K562 (cell line): ENCODE data around the gene LIX1L. TPM values are rescaled to one million over a fixed set of nuclear protein-coding genes. Genes with fewer than 3 reads are reported as not detected.

Source experiments
- ATAC-seq: fragments of 200-7000 bp; cut with Tn5 transposase; 3 replicates; pipeline ENCODE4 v1.9.1; 2020; ENCODE audit warnings: moderate library complexity
- BruUV-seq: library from RNA; stranded (reverse); fragments of 400-500 nt; replicated peaks from 2 replicates; lab custom pipeline; 2021; lab: Mats Ljungman, UMichigan
- CTCF ChIA-PET: fragments of 300-600 bp; formaldehyde crosslinking; extraction: SDS; loops from one replicate; lab custom pipeline; 2021; ENCODE audit warnings: low intra/inter-chr PET ratio; lab: Yijun Ruan, JAX
- POLR2A ChIA-PET: fragments of 300-600, 350-650 bp; sonication (Branson Sonifier 250); formaldehyde crosslinking; extraction: SDS; loops from one replicate; lab custom pipeline; 2021; ENCODE audit warnings: antibody characterized with exemption, inconsistent platforms; lab: Yijun Ruan, JAX
- DNase-seq, 4 experiments: peaks; one replicate each; pipeline versions ENCODE4 v3.0.0 to v3.0.0-alpha.2; 2011 to 2018; ENCODE audit warnings: low spot score in 3 of 4, mixed read lengths in 3 of 4; ENCODE audit errors: extremely low read depth in 1 of 4
- FAIRE-seq: peaks from 2 replicates; lab custom pipeline; 2011; peaks lifted over from hg19 to GRCh38; lab: Jason Lieb, UNC
- H2AFZ ChIP-seq: 2 replicates; pipeline ENCODE4 v1.6.0; 2011; ENCODE audit warnings: low read depth, low read length, control low read depth, inconsistent platforms
- H3K27ac ChIP-seq: fragments of 200-600 bp; 3 replicates; pipeline ENCODE4 v1.8.0; 2011; ENCODE audit warnings: low read depth, mild to moderate bottlenecking, control low read depth, inconsistent platforms, low read length, moderate library complexity, mixed read lengths; ENCODE audit errors: extremely low read depth
- H3K27me3 ChIP-seq, 2 experiments: fragments of 300-600 bp in 1 of 2; 2 replicates in 1 of 2; 3 replicates in 1 of 2; pipeline versions ENCODE4 v1.6.0 to v1.8.0; 2011; ENCODE audit warnings: inconsistent platforms in 2 of 2, low read length in 2 of 2, mild to moderate bottlenecking in 1 of 2, mixed read lengths in 1 of 2, moderate library complexity in 1 of 2; ENCODE audit not compliant: control insufficient read depth in 2 of 2, insufficient read depth in 2 of 2
- H3K36me3 ChIP-seq: fragments of 300-600 bp; 3 replicates; pipeline ENCODE4 v1.8.0; 2011; ENCODE audit warnings: mild to moderate bottlenecking, low read length, inconsistent platforms; ENCODE audit not compliant: control insufficient read depth, insufficient read depth
- H3K4me1 ChIP-seq, 2 experiments: fragments of 200-600 bp in 1 of 2; replicated peaks in 1 of 2; 2 replicates in 1 of 2; 3 replicates in 1 of 2; pipeline versions ENCODE4 v1.5.1 to v1.8.0; 2011; ENCODE audit warnings: inconsistent platforms in 2 of 2, low read length in 2 of 2, mild to moderate bottlenecking in 1 of 2, mixed read lengths in 1 of 2, moderate library complexity in 1 of 2; ENCODE audit not compliant: control insufficient read depth in 2 of 2, insufficient read depth in 2 of 2
- H3K4me2 ChIP-seq: 2 replicates; pipeline ENCODE4 v1.6.1; 2011; ENCODE audit warnings: low read length, control low read depth, inconsistent platforms, mixed read lengths; ENCODE audit not compliant: insufficient read depth
- H3K4me3 ChIP-seq: fragments of 200-600 bp; sonication (generic), shearing (Covaris generic); 2 replicates; pipeline ENCODE4 v1.5.1; 2016; ENCODE audit warnings: control low read depth, inconsistent platforms
- H3K79me2 ChIP-seq: fragments of 200-600 bp; 3 replicates; pipeline ENCODE4 v1.8.0; 2011; ENCODE audit warnings: low read length, inconsistent platforms; ENCODE audit not compliant: control insufficient read depth, insufficient read depth
- H3K9ac ChIP-seq, 2 experiments: 2 replicates each; pipeline versions ENCODE4 v1.6.0 to v1.6.1; 2011; ENCODE audit warnings: low read depth in 2 of 2, low read length in 2 of 2, control low read depth in 1 of 2, inconsistent platforms in 1 of 2, mild to moderate bottlenecking in 1 of 2, mixed read lengths in 1 of 2; ENCODE audit not compliant: insufficient read depth in 1 of 2
- H3K9me1 ChIP-seq: one replicate; pipeline ENCODE4 v1.6.0; 2011; ENCODE audit warnings: inconsistent platforms, mild to moderate bottlenecking, low read length, moderate library complexity; ENCODE audit not compliant: control insufficient read depth, insufficient read depth
- H3K9me3 ChIP-seq: replicated peaks from 2 replicates; pipeline ENCODE4 v1.5.1; 2011; ENCODE audit warnings: low read depth, low read length, inconsistent platforms; ENCODE audit not compliant: control insufficient read depth, insufficient read depth
- H4K20me1 ChIP-seq: replicated peaks from 2 replicates; pipeline ENCODE4 v1.6.1; 2011; ENCODE audit warnings: low read length, inconsistent platforms, mixed read lengths; ENCODE audit not compliant: control insufficient read depth, insufficient read depth
- CTCF ChIP-seq, 3 experiments: IDR thresholded peaks in 2 of 3; conservative IDR thresholded peaks in 1 of 3; 2 replicates each; pipeline ENCODE4 v1.5.1; 2011 to 2012; ENCODE audit warnings: low read length in 3 of 3, mild to moderate bottlenecking in 3 of 3, control low read depth in 2 of 3, improper control_type of control experiment in 1 of 3, inconsistent platforms in 1 of 3, low read depth in 1 of 3, mixed read lengths in 1 of 3, moderate library complexity in 1 of 3; ENCODE audit not compliant: insufficient read depth in 2 of 3
- EHMT2 ChIP-seq: fragments of 450-650 bp; IDR thresholded peaks from 2 replicates; pipeline ENCODE4 v1.6.1; 2018; ENCODE audit warnings: antibody characterized with exemption
- MCM5 ChIP-seq: fragments of 450-650 bp; IDR thresholded peaks from 2 replicates; pipeline ENCODE4 v1.6.1; 2016; ENCODE audit warnings: low read depth
- PHF21A ChIP-seq: fragments of 450-650 bp; IDR thresholded peaks from 2 replicates; pipeline ENCODE4 v1.6.1; 2017; ENCODE audit warnings: low read depth, borderline replicate concordance
- PML ChIP-seq: IDR thresholded peaks from 2 replicates; pipeline ENCODE4 v1.6.1; 2012; ENCODE audit warnings: low read length, inconsistent platforms
- RAD21 ChIP-seq, 2 experiments: fragments of 250-450 bp in 1 of 2; fragments of 450-650 bp in 1 of 2; sonication (Bioruptor Pico) in 1 of 2; formaldehyde crosslinking in 1 of 2; IDR thresholded peaks in 1 of 2; conservative IDR thresholded peaks in 1 of 2; 2 replicates each; pipeline versions ENCODE4 v1.4.0 to v1.8.0; 2020 to 2022; ENCODE audit warnings: mild to moderate bottlenecking in 2 of 2, moderate library complexity in 1 of 2
- SMC3 ChIP-seq: conservative IDR thresholded peaks from 2 replicates; pipeline ENCODE4 v1.6.1; 2011; ENCODE audit warnings: low read depth, low read length, improper control_type of control experiment; ENCODE audit not compliant: insufficient read depth
- ZBTB43 ChIP-seq: sonication (generic); formaldehyde crosslinking; IDR thresholded peaks from 2 replicates; pipeline ENCODE4 v1.8.0; 2023; ENCODE audit warnings: mild to moderate bottlenecking, missing genetic modification reagents
- WGBS: fragments of 100-300 bp; shearing (Covaris generic); methylation state at CpG from one replicate; pipeline ENCODE4 v1.1.6; 2016; ENCODE audit warnings: low coverage, mixed read lengths; ENCODE audit not compliant: insufficient coverage; ENCODE audit errors: missing lambda C conversion rate; 5-methylcytosine and 5-hydroxymethylcytosine counted together
- in situ Hi-C: fragments of 300-500 bp; cut with MboI; formaldehyde crosslinking; loops from 4 replicates; pipeline ENCODE4 v1.15.0; 2018; ENCODE audit warnings: inconsistent platforms, mixed read lengths
- intact Hi-C: fragments of 100-400 bp; cut with micrococcal nuclease; formaldehyde crosslinking; loops from 2 replicates; pipeline ENCODE4 v1.14.2; 2022
- polyA plus RNA-seq, 8 experiments: library from polyadenylated mRNA; depleted of rRNA in 4 of 8; stranded (reverse) in 5 of 8; unstranded in 3 of 8; fragments of >200 nt; fragmentation: Nextera tagmentation in 2 of 8; fragmentation: Illumina TruSeq in 1 of 8; extraction: Ambion mirVana in 2 of 8; extraction: Trizol in 1 of 8; gene quantifications; 2 replicates each; pipeline versions ENCODE4 v1.2.1 to v1.2.3, GENCODE V29; 2011 to 2014; ENCODE audit warnings: inconsistent platforms in 1 of 8, missing spikeins in 1 of 8
- total RNA-seq, 7 experiments: library from RNA; depleted of rRNA in 6 of 7; stranded (reverse); fragments of >200 nt in 6 of 7; fragmentation: Illumina TruSeq in 2 of 7; extraction: Trizol in 2 of 7; gene quantifications; 2 replicates each; pipeline versions ENCODE4 v1.2.1 to v1.2.3, GENCODE V29; 2011 to 2021; ENCODE audit warnings: low replicate concordance in 1 of 7
- TF ChIP-seq, protein P1 (sequence below), 2 experiments: IDR thresholded peaks; 2 replicates each; pipeline ENCODE4 v1.6.1; 2012; ENCODE audit warnings: improper control_type of control experiment in 2 of 2, low read depth in 2 of 2, low read length in 2 of 2, borderline replicate concordance in 1 of 2

Gene LIX1L
- total and polyA plus RNA-seq, 9 of the 15 experiments (the other 6 are each of a cell fraction or from before 2014, with no cell fraction given): 4.6 to 26.5 (median 12.5) TPM

DNA sequence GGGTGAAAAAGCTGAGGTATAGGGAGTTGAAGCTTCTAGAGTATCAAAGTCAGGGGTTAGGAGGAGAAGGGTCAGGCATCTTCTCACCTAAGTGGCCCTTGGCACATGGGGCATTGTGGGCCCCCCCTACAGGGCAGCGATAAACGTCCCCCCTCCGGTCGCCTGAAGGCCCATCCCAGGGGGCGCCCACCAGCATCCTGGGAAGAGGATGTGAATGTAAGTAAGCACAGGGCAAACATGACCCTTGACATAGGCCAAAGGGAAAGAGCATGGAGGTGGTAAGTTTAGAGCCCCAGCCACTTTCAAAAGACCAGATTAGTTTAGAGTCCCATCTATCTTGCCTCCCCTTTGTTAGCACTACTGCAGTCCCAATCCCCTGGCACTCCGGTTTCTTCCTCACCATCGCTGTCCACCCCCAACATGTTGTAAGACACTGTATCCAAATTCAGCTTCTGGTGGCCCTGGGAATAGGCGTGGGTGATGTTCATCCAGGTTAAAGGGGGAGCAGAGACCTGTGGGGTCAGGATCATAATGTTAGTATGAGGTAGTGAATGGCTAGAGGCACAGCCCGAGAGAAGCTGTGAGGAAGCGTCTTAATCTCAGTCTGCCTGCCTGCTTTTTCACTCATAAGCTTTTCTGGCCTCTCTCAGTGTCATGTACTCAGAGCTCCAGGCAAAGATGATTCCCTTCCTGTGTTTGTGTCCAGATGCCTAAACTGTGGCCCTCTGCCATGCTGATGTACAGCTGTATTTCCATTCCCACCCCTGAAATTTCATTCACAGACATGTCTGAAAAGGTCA is 50.7 kb downstream of the LIX1L start (continued):
- TF ChIP-seq, protein P1, sequence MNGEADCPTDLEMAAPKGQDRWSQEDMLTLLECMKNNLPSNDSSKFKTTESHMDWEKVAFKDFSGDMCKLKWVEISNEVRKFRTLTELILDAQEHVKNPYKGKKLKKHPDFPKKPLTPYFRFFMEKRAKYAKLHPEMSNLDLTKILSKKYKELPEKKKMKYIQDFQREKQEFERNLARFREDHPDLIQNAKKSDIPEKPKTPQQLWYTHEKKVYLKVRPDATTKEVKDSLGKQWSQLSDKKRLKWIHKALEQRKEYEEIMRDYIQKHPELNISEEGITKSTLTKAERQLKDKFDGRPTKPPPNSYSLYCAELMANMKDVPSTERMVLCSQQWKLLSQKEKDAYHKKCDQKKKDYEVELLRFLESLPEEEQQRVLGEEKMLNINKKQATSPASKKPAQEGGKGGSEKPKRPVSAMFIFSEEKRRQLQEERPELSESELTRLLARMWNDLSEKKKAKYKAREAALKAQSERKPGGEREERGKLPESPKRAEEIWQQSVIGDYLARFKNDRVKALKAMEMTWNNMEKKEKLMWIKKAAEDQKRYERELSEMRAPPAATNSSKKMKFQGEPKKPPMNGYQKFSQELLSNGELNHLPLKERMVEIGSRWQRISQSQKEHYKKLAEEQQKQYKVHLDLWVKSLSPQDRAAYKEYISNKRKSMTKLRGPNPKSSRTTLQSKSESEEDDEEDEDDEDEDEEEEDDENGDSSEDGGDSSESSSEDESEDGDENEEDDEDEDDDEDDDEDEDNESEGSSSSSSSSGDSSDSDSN (IDR thresholded peaks at IDR 0.05; ENCODE audit: borderline replicate concordance in 1 of 2, low read depth in 2 of 2, low read length in 2 of 2): no peak
- TF ChIP-seq PML: no peak

DNA sequence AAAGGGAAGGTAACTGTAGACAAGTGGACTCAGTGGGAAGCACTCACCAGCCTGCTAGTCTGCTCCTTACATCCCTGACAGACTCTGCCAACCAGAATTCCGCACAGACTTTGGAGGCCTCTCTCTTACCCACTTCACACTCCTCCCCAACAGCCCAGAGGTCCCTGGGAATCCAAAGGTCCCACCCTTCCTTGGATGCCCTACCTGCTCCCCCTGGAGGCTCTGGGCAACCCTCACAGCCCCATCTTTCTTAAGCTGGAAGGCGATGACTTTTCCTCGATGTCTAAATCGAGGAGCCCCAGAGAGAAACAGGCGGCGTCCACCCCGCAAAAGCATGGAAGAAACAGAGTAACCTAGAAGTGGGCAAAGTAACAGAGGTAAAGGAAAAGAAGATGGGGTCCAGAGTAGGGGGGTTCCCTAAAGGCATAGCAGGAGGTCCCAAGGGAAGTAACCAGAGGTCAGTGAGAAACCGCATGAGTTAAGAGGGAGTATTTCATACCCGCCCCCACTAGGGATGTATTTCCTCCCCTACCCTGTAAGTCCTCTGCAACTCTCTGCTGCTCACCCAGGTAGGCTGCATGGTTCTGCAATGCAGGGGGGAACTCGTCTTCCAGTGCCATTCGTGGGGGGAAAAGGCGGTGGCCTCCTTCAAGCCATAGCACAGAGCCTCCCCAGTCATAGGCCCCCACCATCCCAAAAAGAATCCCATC is 56.4 kb downstream of the LIX1L start:
- ATAC-seq: peak; percentile 57
- no peaks in the 10 kb centered on the region for H3K36me3 ChIP-seq
- no TSS peak for BruUV-seq
- no peak overlapping the region for H3K9ac ChIP-seq
- H3K4me1 ChIP-seq: peaks cover 3 to 12% of the 10 kb centered on the region in 2 experiments; a peak in 4 of 5 replicates
- intact Hi-C loops (no loop called here), in situ Hi-C loops (no loop called here)
- H3K4me3 ChIP-seq: no peak overlapping the region
- CTCF ChIA-PET: no interaction called here
- no peaks in the 10 kb centered on the region for H3K27me3 ChIP-seq
- H3K9me3 ChIP-seq: no peaks in the 10 kb centered on the region
- no peaks in the 10 kb centered on the region for H3K9me1 ChIP-seq
- no peaks in the 10 kb centered on the region for H4K20me1 ChIP-seq
- 43% methylated on average over 12 of the region's 12 CpGs for WGBS
- no peak overlapping the region for H3K27ac ChIP-seq
- H3K4me2 ChIP-seq: no peak overlapping the region
- H3K79me2 ChIP-seq: no peaks in the 10 kb centered on the region
- no peak for TF ChIP-seq EHMT2
- TF ChIP-seq ZBTB43: no peak
- TF ChIP-seq RAD21 (CRISPR knock-in tag; conservative IDR thresholded peaks at IDR 0.05 in 1 of 2, IDR thresholded peaks at IDR 0.05 in 1 of 2): 0 out of 4 replicates have a peak, but pooled peaks of 1 of the 2 experiments have one; percentile 9
- 0 out of 2 replicates have a peak, but pooled peaks have one; percentile 5 for TF ChIP-seq SMC3
- TF ChIP-seq MCM5: no peak
- TF ChIP-seq PHF21A: no peak
- TF ChIP-seq CTCF (IDR thresholded peaks at IDR 0.05 in 2 of 3, conservative IDR thresholded peaks at IDR 0.05 in 1 of 3; ENCODE audit: insufficient read depth in 2 of 3, low read depth in 1 of 3, low read length in 3 of 3): peak; percentile 24 to 41 (median 40); a peak in 3 of 6 replicates
- no peak overlapping the region for H2AFZ ChIP-seq
- no peak for FAIRE-seq
- POLR2A ChIA-PET: interaction anchor here (0.7 to 0.9 kb wide), 2 partner anchors 22 to 81 kb away, joined by 3 read pairs; no protein-coding TSS in a partner anchor
- DNase-seq: peak in 1 of 4 experiments; percentile 26
